Stomach (tissue), 9 donors: ENCODE measurements around the gene MLF1. TPM values are rescaled to one million over a fixed set of nuclear protein-coding genes. Genes with fewer than 3 reads are reported as not detected.

Experiments used
- DNase-seq, 2 donors: peaks; one replicate each; pipeline versions ENCODE4 v3.0.0 to v3.0.0-alpha.2; 2013 to 2019
- H3K27ac ChIP-seq, 5 donors: fragments of 200-600 bp in 4 of 5; sonication (generic) in 4 of 5; one replicate each; pipeline ENCODE4 v1.5.1; 2013 to 2019; ENCODE audit warnings: mild to moderate bottlenecking in 1 of 5, moderate library complexity in 1 of 5
- H3K27me3 ChIP-seq, 3 donors: fragments of 200-600 bp; sonication (generic); one replicate each; pipeline ENCODE4 v1.5.1; 2017 to 2019; ENCODE audit warnings: mixed run types in 1 of 3
- H3K36me3 ChIP-seq, 4 donors: fragments of 200-600 bp; sonication (generic); 1 replicate in 3 of 4; 2 replicates in 1 of 4; pipeline ENCODE4 v1.5.1; 2016 to 2019
- H3K4me1 ChIP-seq, 4 donors: fragments of 200-600 bp; sonication (generic); one replicate each; pipeline ENCODE4 v1.5.1; 2016 to 2019
- H3K4me3 ChIP-seq, 4 donors: fragments of 200-600 bp; sonication (generic) in 3 of 4; one replicate each; pipeline ENCODE4 v1.5.1; 2016 to 2019; ENCODE audit warnings: mild to moderate bottlenecking in 1 of 4
- H3K9me3 ChIP-seq, 4 donors: fragments of 200-600 bp; sonication (generic); one replicate each; pipeline ENCODE4 v1.5.1; 2016 to 2019
- CTCF ChIP-seq, 7 experiments: fragments of 450-650 bp in 4 of 7; fragments of 200-600 bp in 3 of 7; sonication (generic) in 3 of 7; IDR thresholded peaks; one replicate each; pipeline ENCODE4 v1.5.1; 2016 to 2019; ENCODE audit warnings: antibody characterized with exemption in 7 of 7, control low read depth in 2 of 7, mild to moderate bottlenecking in 1 of 7
- EP300 ChIP-seq: sonication (generic); formaldehyde crosslinking; IDR thresholded peaks from one replicate; pipeline ENCODE4 v1.6.1; 2017; ENCODE audit warnings: antibody characterized with exemption
- POLR2A ChIP-seq, 4 donors: fragments of 450-650 bp; IDR thresholded peaks; one replicate each; pipeline ENCODE4 v1.6.1; 2016; ENCODE audit warnings: antibody characterized with exemption in 4 of 4, control low read depth in 2 of 4, mild to moderate bottlenecking in 1 of 4, moderate library complexity in 1 of 4
- POLR2AphosphoS5 ChIP-seq, 3 donors: sonication (generic); formaldehyde crosslinking; IDR thresholded peaks; one replicate each; pipeline ENCODE4 v1.6.1; 2016; ENCODE audit warnings: antibody characterized with exemption in 3 of 3
- WGBS, 5 donors: extraction: QIAGEN DNeasy Blood & Tissue Kit in 3 of 5; methylation state at CpG; one replicate each; pipeline versions ENCODE4 v1.1.5 to v1.1.7; 2013 to 2018; 5-methylcytosine and 5-hydroxymethylcytosine counted together
- intact Hi-C: fragments of 100-400 bp; cut with DNase I; formaldehyde crosslinking; loops from one replicate; pipeline ENCODE4 v1.15.1; 2023; ENCODE audit warnings: low total_unique reads
- polyA plus RNA-seq, 3 donors: library from polyadenylated mRNA; stranded (reverse); fragments of 200-250 nt; gene quantifications; one replicate each; pipeline ENCODE4 v1.2.3, GENCODE V29; 2013
- small RNA-seq, 4 donors: library from RNA; depleted of rRNA; stranded (forward); fragments of <200 nt; gene quantifications; one replicate each; pipeline ENCODE3, GENCODE V24; 2016
- total RNA-seq, 5 donors: library from RNA; depleted of rRNA; stranded (reverse); fragments of >200 nt; gene quantifications; one replicate each; pipeline versions ENCODE4 v1.1.0 to v1.2.3, GENCODE V29; 2014 to 2016
- donor health status: healthy with polysubstance abuse.
- donor health status: Bipolar disorder and iron deficiency.
- donor health status: healthy.

Gene MLF1
- total and polyA plus RNA-seq, 8 donors = 1.3 to 18.6 (median 5.8) TPM

GRCh38 chr3:158651192-158651591, 80.2 kb downstream of the MLF1 start:
- intact Hi-C loops = no loop called here
- no peak for TF ChIP-seq EP300
- no peak for TF ChIP-seq POLR2A (IDR thresholded peaks at IDR 0.05)
- no peak for TF ChIP-seq CTCF (IDR thresholded peaks at IDR 0.05)
- no peak for TF ChIP-seq POLR2AphosphoS5 (IDR thresholded peaks at IDR 0.05)
- WGBS, 5 donors = 93 to 98% (median 96%) methylated on average over 2 of the region's 2 CpGs
- Histone ChIP-seq H3K9me3 (no peaks in the 10 kb centered on the region), H3K27me3 (no peaks in the 10 kb centered on the region), H3K4me1 (peaks cover 0 to 16% (median 5%) of the 10 kb centered on the region in 4 donors), H3K36me3 (peaks cover 35 to 95% (median 86%) of the 10 kb centered on the region in 4 donors), H3K27ac (no peak overlapping the region), H3K4me3 (no peak overlapping the region)
- no peak for DNase-seq

- intact Hi-C loops = no loop called here
- peaks cover 35 to 93% (median 86%) of the 10 kb centered on the region in 4 donors for H3K36me3 ChIP-seq
- no peak overlapping the region for H3K27ac ChIP-seq
- WGBS, 5 donors = 57 to 69% (median 64%) methylated on average over 3 of the region's 3 CpGs
- H3K27me3 ChIP-seq = no peaks in the 10 kb centered on the region
- peak in 1 of 2 donors; percentile 21 for DNase-seq
- H3K4me3 ChIP-seq = no peak overlapping the region
- TF ChIP-seq CTCF (IDR thresholded peaks at IDR 0.05) = no peak
- H3K4me1 ChIP-seq = peaks cover 0 to 3% (median 0%) of the 10 kb centered on the region in 4 donors
- H3K9me3 ChIP-seq = no peaks in the 10 kb centered on the region
Measured at GRCh38 chr3:158652463-158652862, 81.5 kb downstream of the MLF1 start.

Small RNAs within 50 kb of the gene (small RNA-seq; reads per million reads assigned to genes)
- 0 reads per million in 4 donors for gene AC025033.1

Other genes starting within 250 kb of the MLF1 start
- gene GFM1, start 73.3 kb downstream of the MLF1 start, total RNA-seq = 10 to 100 TPM in 4 of 5 donors, 1 to 10 TPM in 1; 9.0 to 91.4 (median 37.1) TPM
- 10 to 100 TPM in 1 of 3 donors, 1 to 10 TPM in 2; 8.5 to 13.9 (median 9.8) TPM for gene GFM1, start 73.3 kb downstream of the MLF1 start, polyA plus RNA-seq
- gene LXN, start 101.5 kb downstream of the MLF1 start, total RNA-seq = 10 to 100 TPM in 2 of 5 donors, 1 to 10 TPM in 3; 1.8 to 20.3 (median 8.7) TPM
- gene LXN, start 101.5 kb downstream of the MLF1 start, polyA plus RNA-seq = 10 to 100 TPM; 13.7 to 20.9 (median 15.1) TPM
- 100 to 1,000 TPM in 1 of 5 donors, 10 to 100 TPM in 2, 1 to 10 TPM in 1, under 1 TPM in 1; 0.43 to 237 (median 12.1) TPM for gene RARRES1, start 161.3 kb downstream of the MLF1 start, total RNA-seq
- 1 to 10 TPM in 2 of 3 donors, under 1 TPM in 1; 0.76 to 7.5 (median 3.8) TPM for gene RARRES1, start 161.3 kb downstream of the MLF1 start, polyA plus RNA-seq
- 100 to 1,000 TPM in 2 of 5 donors, 10 to 100 TPM in 3; 23.9 to 187 (median 44.8) TPM for gene MFSD1, start 230.9 kb downstream of the MLF1 start, total RNA-seq
- gene MFSD1, start 230.9 kb downstream of the MLF1 start, polyA plus RNA-seq = 10 to 100 TPM; 22.3 to 28.3 (median 22.7) TPM